Gastroesophageal sphincter (tissue), 3 donors: ENCODE data around the gene GRID2.

ENCODE experiments used
- CTCF ChIP-seq, 4 experiments: fragments of 200-600 bp in 2 of 4; fragments of 450-650 bp in 2 of 4; sonication (generic) in 1 of 4; IDR thresholded peaks; one replicate each; pipeline ENCODE4 v1.5.1; 2017 to 2019; ENCODE audit warnings: antibody characterized with exemption in 4 of 4, mild to moderate bottlenecking in 2 of 4, moderate library complexity in 2 of 4
- EP300 ChIP-seq: sonication (generic); formaldehyde crosslinking; IDR thresholded peaks from one replicate; pipeline ENCODE4 v1.6.1; 2017; ENCODE audit warnings: antibody characterized with exemption, mild to moderate bottlenecking
- POLR2A ChIP-seq, 2 donors: fragments of 450-650 bp; IDR thresholded peaks; one replicate each; pipeline ENCODE4 v1.6.1; 2017; ENCODE audit warnings: antibody characterized with exemption in 2 of 2, mild to moderate bottlenecking in 2 of 2, moderate library complexity in 1 of 2
- POLR2AphosphoS5 ChIP-seq: sonication (generic); formaldehyde crosslinking; IDR thresholded peaks from one replicate; pipeline ENCODE4 v1.6.1; 2017; ENCODE audit warnings: antibody characterized with exemption

- TF ChIP-seq CTCF (IDR thresholded peaks at IDR 0.05) (no peak), POLR2A (IDR thresholded peaks at IDR 0.05) (no peak), POLR2AphosphoS5 (no peak), EP300 (no peak)
Measured at GRCh38 chr4:92265021-92265420, 38.7 kb upstream of the GRID2 start.
